ENCODE results near the gene PRKAB1. TPM values are rescaled to one million over a fixed set of nuclear protein-coding genes. Genes with fewer than 3 reads are reported as not detected.

PRKAB1 gene
- total RNA-seq, 2 donors from 2014 or later, result 19.0 to 31.9 TPM

DNA sequence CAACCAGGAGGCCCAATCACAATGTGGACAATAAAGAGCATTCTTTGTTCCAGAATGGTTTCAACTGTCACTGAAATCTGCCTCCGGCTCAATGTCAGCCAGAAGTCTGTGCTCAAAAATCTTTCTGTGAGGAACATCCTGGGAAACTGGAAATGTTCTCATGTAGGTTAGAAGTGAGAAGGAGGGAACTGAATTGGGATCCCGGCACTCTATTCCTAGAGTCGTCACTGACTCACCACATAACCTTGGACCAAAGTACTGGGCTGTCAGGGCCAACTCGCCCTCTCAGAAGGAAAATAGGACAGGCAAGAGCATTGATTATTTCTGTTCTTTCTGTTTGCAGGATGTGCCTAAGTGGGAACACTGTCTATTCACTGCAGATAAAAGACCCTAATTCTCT, 57.6 kb downstream of the PRKAB1 start:
- no peak overlapping the region for H3K27ac ChIP-seq
- DNase-seq (ENCODE audit: low spot score), result no peak
- no peaks in the 10 kb centered on the region for H3K27me3 ChIP-seq (replicated peaks; ENCODE audit: insufficient read depth)
- no peak overlapping the region for H3K4me3 ChIP-seq
- TF ChIP-seq, protein P1, sequence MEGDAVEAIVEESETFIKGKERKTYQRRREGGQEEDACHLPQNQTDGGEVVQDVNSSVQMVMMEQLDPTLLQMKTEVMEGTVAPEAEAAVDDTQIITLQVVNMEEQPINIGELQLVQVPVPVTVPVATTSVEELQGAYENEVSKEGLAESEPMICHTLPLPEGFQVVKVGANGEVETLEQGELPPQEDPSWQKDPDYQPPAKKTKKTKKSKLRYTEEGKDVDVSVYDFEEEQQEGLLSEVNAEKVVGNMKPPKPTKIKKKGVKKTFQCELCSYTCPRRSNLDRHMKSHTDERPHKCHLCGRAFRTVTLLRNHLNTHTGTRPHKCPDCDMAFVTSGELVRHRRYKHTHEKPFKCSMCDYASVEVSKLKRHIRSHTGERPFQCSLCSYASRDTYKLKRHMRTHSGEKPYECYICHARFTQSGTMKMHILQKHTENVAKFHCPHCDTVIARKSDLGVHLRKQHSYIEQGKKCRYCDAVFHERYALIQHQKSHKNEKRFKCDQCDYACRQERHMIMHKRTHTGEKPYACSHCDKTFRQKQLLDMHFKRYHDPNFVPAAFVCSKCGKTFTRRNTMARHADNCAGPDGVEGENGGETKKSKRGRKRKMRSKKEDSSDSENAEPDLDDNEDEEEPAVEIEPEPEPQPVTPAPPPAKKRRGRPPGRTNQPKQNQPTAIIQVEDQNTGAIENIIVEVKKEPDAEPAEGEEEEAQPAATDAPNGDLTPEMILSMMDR (IDR thresholded peaks at IDR 0.05), result no peak
- no peak for ATAC-seq (ENCODE audit: insufficient number of reproducible peaks, low FRiP score, low read depth)
- no peaks in the 10 kb centered on the region for H3K9me3 ChIP-seq
- H3K36me3 ChIP-seq, result no peaks in the 10 kb centered on the region
- H3K4me1 ChIP-seq (ENCODE audit: control insufficient read depth in 1 of 2, low read depth in 2 of 2), result peaks cover 0 to 8% of the 10 kb centered on the region in 2 donors

DNA sequence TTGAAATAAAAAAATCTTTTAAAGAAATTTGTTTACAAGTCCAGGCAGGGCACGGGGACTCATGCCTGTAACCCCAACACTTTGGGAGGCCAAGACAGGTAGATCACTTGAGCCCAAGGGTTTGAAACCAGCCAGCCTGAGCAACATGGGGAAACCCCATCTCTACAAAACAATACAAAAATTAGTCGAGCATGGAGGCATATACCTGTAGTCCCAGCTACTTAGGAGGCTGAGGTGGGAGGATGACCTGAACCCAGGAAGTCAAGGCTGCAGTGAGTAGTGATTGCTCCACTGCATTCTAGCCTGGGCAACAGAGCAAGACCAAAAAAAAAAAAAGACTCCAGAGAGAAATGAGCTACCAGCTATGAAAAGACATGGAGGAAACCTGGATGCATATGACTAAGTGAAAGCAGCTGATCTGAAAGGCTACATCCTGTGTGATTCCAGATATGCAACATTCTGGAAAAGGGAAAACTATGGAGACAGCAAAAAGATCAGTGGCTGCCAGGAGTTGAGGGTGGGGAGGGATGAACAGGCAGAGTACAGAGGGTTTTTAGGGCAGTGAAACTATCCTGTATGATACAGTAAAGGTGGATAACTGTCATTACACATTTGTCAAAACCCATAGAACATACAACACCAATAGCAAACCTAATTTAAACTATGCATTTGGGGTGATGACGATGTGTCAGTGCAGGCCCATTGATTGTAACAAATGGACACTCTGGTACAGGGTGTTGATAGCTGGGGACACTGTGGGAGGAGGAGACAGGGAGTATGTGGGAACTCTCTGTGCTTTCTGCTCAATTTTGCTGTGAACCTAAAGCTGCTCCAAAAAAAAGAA, 59.9 kb downstream of the PRKAB1 start:
- DNase-seq (ENCODE audit: low spot score), result no peak
- no peak overlapping the region for H3K27ac ChIP-seq
- no peak for ATAC-seq (ENCODE audit: insufficient number of reproducible peaks, low FRiP score, low read depth)

DNA sequence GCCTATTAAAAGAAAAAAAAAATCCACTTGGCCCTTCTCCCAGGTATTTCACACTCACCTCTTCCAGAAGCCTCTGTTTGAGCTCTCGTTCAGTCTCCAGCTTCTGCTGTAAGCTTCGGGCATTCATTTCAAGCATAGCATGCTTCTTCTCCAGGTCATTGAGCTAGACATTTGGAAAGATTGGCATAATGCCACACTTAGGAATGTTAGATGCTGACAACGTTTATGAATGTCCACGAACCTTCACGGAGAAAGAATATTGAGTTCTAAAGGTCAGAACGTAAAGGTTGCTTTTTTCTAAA, 60.5 kb downstream of the PRKAB1 start:
- no peaks in the 10 kb centered on the region for H3K9me3 ChIP-seq
- H3K27ac ChIP-seq, result no peak overlapping the region
- TF ChIP-seq, protein P1 (IDR thresholded peaks at IDR 0.05), result no peak
- no peak for ATAC-seq (ENCODE audit: insufficient number of reproducible peaks, low FRiP score, low read depth)
- DNase-seq (ENCODE audit: low spot score), result no peak
- H3K27me3 ChIP-seq (replicated peaks; ENCODE audit: insufficient read depth), result no peaks in the 10 kb centered on the region
- peaks cover 0 to 8% of the 10 kb centered on the region in 2 donors for H3K4me1 ChIP-seq (ENCODE audit: control insufficient read depth in 1 of 2, low read depth in 2 of 2)
- H3K4me3 ChIP-seq, result no peak overlapping the region
- H3K36me3 ChIP-seq, result no peaks in the 10 kb centered on the region

More for the DNA sequence above, 59.9 kb downstream of the PRKAB1 start:
- TF ChIP-seq, protein P1 (IDR thresholded peaks at IDR 0.05), result no peak
- peaks cover 0 to 8% of the 10 kb centered on the region in 2 donors for H3K4me1 ChIP-seq (ENCODE audit: control insufficient read depth in 1 of 2, low read depth in 2 of 2)
- no peaks in the 10 kb centered on the region for H3K9me3 ChIP-seq
- no peak overlapping the region for H3K4me3 ChIP-seq
- H3K27me3 ChIP-seq (replicated peaks; ENCODE audit: insufficient read depth), result no peaks in the 10 kb centered on the region
- no peaks in the 10 kb centered on the region for H3K36me3 ChIP-seq

DNA sequence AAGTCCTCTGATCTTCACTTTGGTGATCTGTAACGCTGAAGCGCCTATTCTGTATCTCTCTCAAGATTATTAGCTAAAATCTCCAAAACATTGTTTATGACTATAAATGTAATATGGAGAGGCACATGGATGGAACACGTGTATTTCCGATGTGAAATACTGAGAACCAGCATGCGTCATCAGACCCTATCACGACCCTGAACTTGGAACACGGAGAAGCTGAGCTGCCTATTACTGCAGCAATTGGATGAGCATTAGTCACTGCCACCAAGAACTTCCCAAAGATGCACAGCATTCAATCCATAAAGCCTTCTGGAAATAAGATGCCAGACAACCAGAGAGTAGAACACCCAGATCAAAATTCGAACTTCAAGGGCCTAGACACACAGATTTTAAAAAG, 61.9 kb downstream of the PRKAB1 start:
- TF ChIP-seq, protein P1 (IDR thresholded peaks at IDR 0.05), result no peak
- H3K36me3 ChIP-seq, result no peaks in the 10 kb centered on the region
- no peak overlapping the region for H3K27ac ChIP-seq
- DNase-seq (ENCODE audit: low spot score) (no peak), ATAC-seq (ENCODE audit: insufficient number of reproducible peaks, low FRiP score, low read depth) (no peak)
- no peaks in the 10 kb centered on the region for H3K27me3 ChIP-seq (replicated peaks; ENCODE audit: insufficient read depth)
- H3K4me1 ChIP-seq (ENCODE audit: control insufficient read depth in 1 of 2, low read depth in 2 of 2), result peaks cover 0 to 8% of the 10 kb centered on the region in 2 donors
- no peaks in the 10 kb centered on the region for H3K9me3 ChIP-seq
- H3K4me3 ChIP-seq, result no peak overlapping the region

DNA sequence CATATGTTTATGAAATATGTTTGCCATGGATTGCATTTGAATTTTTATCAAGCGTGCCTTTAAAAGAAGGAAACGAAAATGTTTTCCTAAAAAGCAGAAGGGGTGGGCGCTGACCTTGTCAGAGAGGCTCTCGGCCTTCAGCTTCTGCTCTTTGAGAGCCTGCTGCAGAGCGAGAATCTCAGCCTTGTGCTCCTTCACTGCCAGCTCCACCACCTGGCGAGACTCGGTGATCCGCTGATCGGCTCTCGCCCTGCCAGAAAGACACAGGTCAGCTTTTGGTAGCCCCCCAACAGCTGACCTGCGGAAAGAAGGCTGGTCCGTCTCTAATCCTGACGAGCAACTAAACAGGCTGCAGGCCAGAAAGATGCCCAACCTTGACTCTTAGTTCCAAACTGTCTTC, 62.4 kb downstream of the PRKAB1 start:
- H3K9me3 ChIP-seq, result no peaks in the 10 kb centered on the region
- no peaks in the 10 kb centered on the region for H3K27me3 ChIP-seq (replicated peaks; ENCODE audit: insufficient read depth)
- peaks cover 0 to 8% of the 10 kb centered on the region in 2 donors for H3K4me1 ChIP-seq (ENCODE audit: control insufficient read depth in 1 of 2, low read depth in 2 of 2)
- TF ChIP-seq, protein P1 (IDR thresholded peaks at IDR 0.05), result no peak
- no peak overlapping the region for H3K4me3 ChIP-seq
- ATAC-seq (ENCODE audit: insufficient number of reproducible peaks, low FRiP score, low read depth) (no peak), DNase-seq (ENCODE audit: low spot score) (no peak)
- no peak overlapping the region for H3K27ac ChIP-seq
- H3K36me3 ChIP-seq, result no peaks in the 10 kb centered on the region

Other genes with a start within 250 kb of the PRKAB1 start
- gene TMEM233, start 74.4 kb upstream of the PRKAB1 start, total RNA-seq, result 1 to 10 TPM in 1 of 2 donors, not detected in 1; 2.7 TPM
- 1 to 10 TPM in 1 of 2 donors, under 1 TPM in 1; 0.95 to 2.3 TPM for gene CIT, start 209.2 kb downstream of the PRKAB1 start, total RNA-seq

Measured in thoracic aorta (tissue), 2 donors.